DOHH2 (cell line): ENCODE data around the gene CPNE8.

Experiments used
- H3F3A ChIP-seq: fragments of 200-600 bp; sonication (generic), shearing (Covaris generic); 2 replicates; pipeline ENCODE4 v1.6.0; 2016; ENCODE audit warnings: antibody characterized with exemption, mild to moderate bottlenecking; ENCODE audit not compliant: control insufficient read depth, insufficient read depth
- H3K27ac ChIP-seq: fragments of 200-600 bp; sonication (generic); 2 replicates; pipeline ENCODE4 v1.5.1; 2014; ENCODE audit warnings: low read depth, mild to moderate bottlenecking, low read length, moderate library complexity
- H3K27me3 ChIP-seq: fragments of 200-600 bp; sonication (generic); 2 replicates; pipeline ENCODE4 v1.6.1; 2014; ENCODE audit warnings: mild to moderate bottlenecking, low read length, mixed read lengths; ENCODE audit not compliant: control insufficient read depth
- H3K36me3 ChIP-seq: fragments of 200-600 bp; sonication (generic); 2 replicates; pipeline ENCODE4 v1.6.1; 2014; ENCODE audit warnings: mild to moderate bottlenecking, low read length, moderate library complexity, mixed read lengths; ENCODE audit not compliant: control insufficient read depth
- H3K4me1 ChIP-seq: fragments of 200-600 bp; sonication (generic); 2 replicates; pipeline ENCODE4 v1.6.1; 2014; ENCODE audit warnings: mild to moderate bottlenecking, low read length, mixed read lengths; ENCODE audit not compliant: control insufficient read depth
- H3K4me2 ChIP-seq: fragments of 200-600 bp; sonication (generic); 2 replicates; pipeline ENCODE4 v1.6.0; 2014; ENCODE audit warnings: mild to moderate bottlenecking, low read length, moderate library complexity
- H3K4me3 ChIP-seq: fragments of 200-600 bp; sonication (generic); 2 replicates; pipeline ENCODE4 v1.5.1; 2014; ENCODE audit warnings: mild to moderate bottlenecking, low read length, mixed read lengths
- H3K79me2 ChIP-seq: fragments of 200-600 bp; sonication (generic); 2 replicates; pipeline ENCODE4 v1.6.1; 2014; ENCODE audit warnings: mild to moderate bottlenecking, low read length, mixed read lengths; ENCODE audit not compliant: control insufficient read depth
- H3K9me2 ChIP-seq: fragments of 200-600 bp; sonication (generic); replicated peaks from 2 replicates; pipeline ENCODE4 v1.6.1; 2014; ENCODE audit warnings: mild to moderate bottlenecking, low read length, mixed read lengths; ENCODE audit not compliant: control insufficient read depth
- H3K9me3 ChIP-seq: fragments of 200-600 bp; sonication (generic); 2 replicates; pipeline ENCODE4 v1.6.1; 2014; ENCODE audit warnings: antibody characterized with exemption, low read length, mixed read lengths; ENCODE audit not compliant: control insufficient read depth, insufficient read depth
- H4K20me1 ChIP-seq: fragments of 200-600 bp; sonication (generic); 2 replicates; pipeline ENCODE4 v1.6.0; 2014; ENCODE audit warnings: low read depth, mild to moderate bottlenecking, antibody characterized with exemption, low read length, moderate library complexity; ENCODE audit not compliant: control insufficient read depth, insufficient read depth
- EZH2phosphoT487 ChIP-seq: fragments of 200-600 bp; sonication (generic); IDR thresholded peaks from 2 replicates; pipeline ENCODE4 v1.6.1; 2017; ENCODE audit warnings: borderline replicate concordance, mild to moderate bottlenecking, antibody characterized with exemption, low read length, moderate library complexity, mixed read lengths
- TF ChIP-seq, protein P1 (sequence below): fragments of 200-600 bp; sonication (generic); IDR thresholded peaks from one replicate; pipeline ENCODE4 v1.5.1; 2014; ENCODE audit warnings: antibody characterized with exemption, mild to moderate bottlenecking, low read depth, low read length; ENCODE audit not compliant: poor library complexity, severe bottlenecking

The CPNE8 gene

DNA sequence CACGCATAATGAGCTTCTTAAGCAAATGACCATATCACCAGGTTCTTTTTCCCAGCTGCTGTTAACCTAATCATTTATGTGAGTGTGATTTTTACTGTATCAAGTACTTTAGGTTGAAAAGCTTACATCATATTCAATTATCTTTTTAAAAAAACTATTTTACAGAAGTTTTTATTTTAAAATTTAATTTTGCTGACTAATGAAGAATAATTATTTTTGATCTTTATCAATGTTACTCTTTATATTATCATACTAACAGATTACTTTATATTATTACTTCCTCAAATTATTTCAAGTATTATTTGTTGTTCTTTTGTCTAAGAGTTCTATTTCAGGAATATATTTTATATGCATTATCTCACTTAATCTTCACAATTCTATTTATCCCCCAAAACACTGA, 236.3 kb downstream of the CPNE8 start:
- H3K9me2 ChIP-seq = no peaks in the 10 kb centered on the region
- no peaks in the 10 kb centered on the region for H3K36me3 ChIP-seq
- H3K9me3 ChIP-seq = no peaks in the 10 kb centered on the region
- H4K20me1 ChIP-seq = no peaks in the 10 kb centered on the region
- H3F3A ChIP-seq = no peaks in the 10 kb centered on the region
- no peaks in the 10 kb centered on the region for H3K79me2 ChIP-seq
- no peaks in the 10 kb centered on the region for H3K4me1 ChIP-seq
- no peaks in the 10 kb centered on the region for H3K27me3 ChIP-seq
- H3K27ac ChIP-seq = no peak overlapping the region
- H3K4me3 ChIP-seq = no peak overlapping the region
- no peak overlapping the region for H3K4me2 ChIP-seq
- TF ChIP-seq EZH2phosphoT487 = no peak
- TF ChIP-seq, protein P1, sequence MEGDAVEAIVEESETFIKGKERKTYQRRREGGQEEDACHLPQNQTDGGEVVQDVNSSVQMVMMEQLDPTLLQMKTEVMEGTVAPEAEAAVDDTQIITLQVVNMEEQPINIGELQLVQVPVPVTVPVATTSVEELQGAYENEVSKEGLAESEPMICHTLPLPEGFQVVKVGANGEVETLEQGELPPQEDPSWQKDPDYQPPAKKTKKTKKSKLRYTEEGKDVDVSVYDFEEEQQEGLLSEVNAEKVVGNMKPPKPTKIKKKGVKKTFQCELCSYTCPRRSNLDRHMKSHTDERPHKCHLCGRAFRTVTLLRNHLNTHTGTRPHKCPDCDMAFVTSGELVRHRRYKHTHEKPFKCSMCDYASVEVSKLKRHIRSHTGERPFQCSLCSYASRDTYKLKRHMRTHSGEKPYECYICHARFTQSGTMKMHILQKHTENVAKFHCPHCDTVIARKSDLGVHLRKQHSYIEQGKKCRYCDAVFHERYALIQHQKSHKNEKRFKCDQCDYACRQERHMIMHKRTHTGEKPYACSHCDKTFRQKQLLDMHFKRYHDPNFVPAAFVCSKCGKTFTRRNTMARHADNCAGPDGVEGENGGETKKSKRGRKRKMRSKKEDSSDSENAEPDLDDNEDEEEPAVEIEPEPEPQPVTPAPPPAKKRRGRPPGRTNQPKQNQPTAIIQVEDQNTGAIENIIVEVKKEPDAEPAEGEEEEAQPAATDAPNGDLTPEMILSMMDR = no peak

DNA sequence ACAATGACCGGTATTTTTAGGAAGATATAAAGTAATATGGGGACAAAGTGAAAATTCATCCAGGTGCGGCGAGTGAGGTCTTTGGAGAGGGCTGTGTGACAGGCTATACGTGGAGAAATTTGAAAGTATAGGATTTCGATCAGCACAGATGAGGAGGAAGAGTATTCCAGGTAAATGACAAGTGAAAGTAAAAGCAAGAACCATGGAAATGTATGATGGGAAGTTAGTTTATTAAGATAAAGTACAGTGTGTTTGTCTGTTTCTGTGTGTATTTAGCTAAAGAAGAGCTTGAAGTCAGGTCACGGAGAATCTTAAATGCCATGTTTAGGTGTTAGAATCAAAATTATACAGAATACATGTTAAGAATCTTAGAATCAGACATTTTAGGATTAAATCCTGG, 239.0 kb downstream of the CPNE8 start:
- Histone ChIP-seq H3K4me2 (no peak overlapping the region), H3K4me3 (no peak overlapping the region), H3K27me3 (no peaks in the 10 kb centered on the region), H3K4me1 (no peaks in the 10 kb centered on the region), H3K9me2 (no peaks in the 10 kb centered on the region; the same call in 1 of the 2 replicates), H3K9me3 (no peaks in the 10 kb centered on the region; the same call in 1 of the 2 replicates), H3K79me2 (no peaks in the 10 kb centered on the region), H4K20me1 (no peaks in the 10 kb centered on the region), H3K36me3 (no peaks in the 10 kb centered on the region), H3F3A (no peaks in the 10 kb centered on the region), H3K27ac (no peak overlapping the region)
- TF ChIP-seq, protein P1 = no peak
- no peak for TF ChIP-seq EZH2phosphoT487

DNA sequence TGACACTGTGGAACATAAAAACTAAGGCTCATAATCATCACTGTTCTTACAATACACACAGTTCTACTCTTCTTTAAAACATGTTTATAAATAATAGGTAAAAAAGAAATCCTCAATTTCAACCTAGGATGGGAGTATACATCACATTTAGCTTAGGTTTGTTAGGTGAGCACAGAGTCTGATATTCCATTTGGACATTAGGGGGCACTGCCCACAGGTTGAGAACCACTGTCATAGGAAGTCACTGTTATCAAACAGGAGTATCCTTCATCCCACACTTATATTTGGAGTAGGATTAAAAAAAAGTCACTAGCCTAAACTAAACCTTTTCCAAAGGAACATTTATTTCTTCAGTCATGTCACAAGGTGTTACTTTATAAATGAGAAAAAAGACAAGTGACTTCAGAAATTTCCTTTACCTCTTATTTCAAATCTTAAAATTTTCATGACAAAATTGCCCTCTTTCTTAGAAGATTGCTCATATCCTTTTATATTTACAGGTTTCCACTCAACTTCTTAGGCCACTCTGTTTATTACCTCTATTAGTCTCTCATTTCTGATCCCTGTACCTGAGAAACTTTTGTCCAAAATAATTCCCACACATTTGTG, 240.6 kb downstream of the CPNE8 start:
- H3K36me3 ChIP-seq = no peaks in the 10 kb centered on the region
- H4K20me1 ChIP-seq = no peaks in the 10 kb centered on the region
- TF ChIP-seq EZH2phosphoT487 = no peak
- TF ChIP-seq, protein P1 = peak; percentile 55
- no peak overlapping the region for H3K4me3 ChIP-seq
- no peaks in the 10 kb centered on the region for H3F3A ChIP-seq
- H3K9me3 ChIP-seq = no peaks in the 10 kb centered on the region; the same call in 1 of the 2 replicates
- H3K4me2 ChIP-seq = no peak overlapping the region
- H3K27ac ChIP-seq = no peak overlapping the region
- H3K79me2 ChIP-seq = no peaks in the 10 kb centered on the region
- no peaks in the 10 kb centered on the region; the same call in 1 of the 2 replicates for H3K9me2 ChIP-seq
- no peaks in the 10 kb centered on the region for H3K27me3 ChIP-seq
- H3K4me1 ChIP-seq = no peaks in the 10 kb centered on the region
